Measurements from ENCODE around the gene STX8.

STX8 gene

DNA sequence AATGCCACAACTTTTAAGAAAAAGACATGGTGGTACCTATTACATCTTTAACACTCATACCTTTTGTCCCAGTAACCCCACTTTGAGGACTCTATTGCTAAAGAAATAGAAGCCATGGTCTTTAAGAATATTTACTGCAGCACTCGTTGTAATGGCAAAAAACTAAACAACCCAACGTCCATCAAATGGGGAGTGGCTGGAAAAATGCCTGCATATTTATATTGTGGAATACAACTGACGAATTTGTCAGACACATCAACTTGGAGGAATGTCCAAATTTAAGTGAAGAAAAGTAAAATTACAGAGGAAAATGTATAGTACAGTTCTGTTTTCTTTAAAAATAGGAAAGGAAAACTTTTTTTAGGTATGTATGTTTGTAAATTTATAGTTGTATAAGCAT, 47.8 kb downstream of the STX8 start:
- Histone ChIP-seq H3K27me3 (ENCODE audit: control insufficient read depth, insufficient read depth, low read length) (no peaks in the 10 kb centered on the region), H3K4me3 (ENCODE audit: low read length) (no peak overlapping the region), H3K9ac (ENCODE audit: low read depth, low read length) (no peak overlapping the region), H3K4me2 (ENCODE audit: low read length) (no peak overlapping the region), H3K36me3 (ENCODE audit: insufficient read depth, low read length) (no peaks in the 10 kb centered on the region), H3K4me1 (ENCODE audit: control insufficient read depth, insufficient read depth, low read length) (no peaks in the 10 kb centered on the region), H3K9me3 (replicated peaks; ENCODE audit: low read length) (no peaks in the 10 kb centered on the region)

DNA sequence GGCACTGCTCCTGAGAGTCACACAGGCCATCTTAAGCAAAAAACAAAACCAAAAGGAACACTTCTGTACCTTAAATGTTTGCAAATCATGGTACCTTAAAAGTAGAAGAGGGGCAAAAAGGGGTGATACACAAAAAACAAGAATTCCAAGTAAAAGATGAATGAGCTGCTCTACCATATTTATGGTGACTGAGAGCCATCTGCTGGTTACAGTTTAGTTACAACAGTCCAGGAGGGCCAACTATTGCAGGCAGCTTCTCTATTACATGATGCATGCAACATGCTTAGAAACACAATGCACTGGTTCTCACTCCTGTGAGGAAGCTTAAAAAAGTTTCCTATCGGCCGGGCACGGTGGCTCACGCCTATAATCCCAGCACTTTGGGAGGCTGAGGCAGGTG, 53.5 kb downstream of the STX8 start:
- H3K4me1 ChIP-seq (ENCODE audit: control insufficient read depth, insufficient read depth, low read length): no peaks in the 10 kb centered on the region
- no peaks in the 10 kb centered on the region for H3K9me3 ChIP-seq (replicated peaks; ENCODE audit: low read length)
- H3K36me3 ChIP-seq (ENCODE audit: insufficient read depth, low read length): no peaks in the 10 kb centered on the region
- H3K9ac ChIP-seq (ENCODE audit: low read depth, low read length): no peak overlapping the region
- no peak overlapping the region for H3K4me3 ChIP-seq (ENCODE audit: low read length)
- no peaks in the 10 kb centered on the region for H3K27me3 ChIP-seq (ENCODE audit: control insufficient read depth, insufficient read depth, low read length)
- no peak overlapping the region for H3K4me2 ChIP-seq (ENCODE audit: low read length)

DNA sequence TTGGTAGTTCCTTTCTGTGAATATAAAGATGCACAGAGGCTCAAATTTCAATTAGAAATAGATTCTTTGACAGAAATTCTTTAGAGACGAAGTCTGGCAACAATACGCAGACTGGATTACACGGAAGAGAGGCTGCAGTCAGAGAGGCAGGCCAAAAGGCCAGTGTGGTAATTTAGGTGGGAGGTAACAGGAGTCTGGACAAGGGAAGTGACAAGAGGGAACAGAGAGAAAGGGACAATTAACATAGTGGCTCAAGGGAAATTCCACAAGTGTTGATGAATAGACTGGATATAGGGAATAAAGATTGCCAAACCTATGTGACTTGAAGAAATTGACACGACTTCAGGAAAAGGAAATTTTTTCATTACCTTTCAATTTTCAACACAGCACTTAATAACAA, 54.6 kb downstream of the STX8 start:
- no peak overlapping the region for H3K9ac ChIP-seq (ENCODE audit: low read depth, low read length)
- no peaks in the 10 kb centered on the region for H3K4me1 ChIP-seq (ENCODE audit: control insufficient read depth, insufficient read depth, low read length)
- H3K4me3 ChIP-seq (ENCODE audit: low read length): no peak overlapping the region
- no peaks in the 10 kb centered on the region for H3K36me3 ChIP-seq (ENCODE audit: insufficient read depth, low read length)
- H3K9me3 ChIP-seq (replicated peaks; ENCODE audit: low read length): no peaks in the 10 kb centered on the region
- H3K4me2 ChIP-seq (ENCODE audit: low read length): no peak overlapping the region
- H3K27me3 ChIP-seq (ENCODE audit: control insufficient read depth, insufficient read depth, low read length): no peaks in the 10 kb centered on the region

DNA sequence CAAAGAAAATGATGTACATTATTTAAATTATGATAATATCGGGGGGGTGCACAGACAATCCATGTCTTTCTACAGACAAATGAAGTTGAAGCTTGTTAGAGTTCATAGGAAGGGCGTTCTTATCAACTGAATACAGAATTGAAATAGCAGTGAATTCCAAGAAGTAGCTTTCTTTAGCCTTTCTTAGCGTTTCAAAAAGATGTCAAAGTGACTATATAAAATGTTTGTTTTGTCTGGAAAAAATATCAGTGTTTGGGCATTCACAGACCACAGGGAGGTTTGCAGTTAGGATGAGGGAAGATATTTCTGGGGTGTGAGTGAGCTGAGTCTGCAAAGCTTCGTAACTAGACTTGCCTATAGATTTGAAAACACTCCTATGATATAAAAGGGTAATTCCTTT, 55.0 kb downstream of the STX8 start:
- no peaks in the 10 kb centered on the region for H3K4me1 ChIP-seq (ENCODE audit: control insufficient read depth, insufficient read depth, low read length)
- H3K9ac ChIP-seq (ENCODE audit: low read depth, low read length): no peak overlapping the region
- H3K4me2 ChIP-seq (ENCODE audit: low read length): no peak overlapping the region
- H3K36me3 ChIP-seq (ENCODE audit: insufficient read depth, low read length): no peaks in the 10 kb centered on the region
- H3K27me3 ChIP-seq (ENCODE audit: control insufficient read depth, insufficient read depth, low read length): no peaks in the 10 kb centered on the region
- no peak overlapping the region for H3K4me3 ChIP-seq (ENCODE audit: low read length)
- no peaks in the 10 kb centered on the region for H3K9me3 ChIP-seq (replicated peaks; ENCODE audit: low read length)

DNA sequence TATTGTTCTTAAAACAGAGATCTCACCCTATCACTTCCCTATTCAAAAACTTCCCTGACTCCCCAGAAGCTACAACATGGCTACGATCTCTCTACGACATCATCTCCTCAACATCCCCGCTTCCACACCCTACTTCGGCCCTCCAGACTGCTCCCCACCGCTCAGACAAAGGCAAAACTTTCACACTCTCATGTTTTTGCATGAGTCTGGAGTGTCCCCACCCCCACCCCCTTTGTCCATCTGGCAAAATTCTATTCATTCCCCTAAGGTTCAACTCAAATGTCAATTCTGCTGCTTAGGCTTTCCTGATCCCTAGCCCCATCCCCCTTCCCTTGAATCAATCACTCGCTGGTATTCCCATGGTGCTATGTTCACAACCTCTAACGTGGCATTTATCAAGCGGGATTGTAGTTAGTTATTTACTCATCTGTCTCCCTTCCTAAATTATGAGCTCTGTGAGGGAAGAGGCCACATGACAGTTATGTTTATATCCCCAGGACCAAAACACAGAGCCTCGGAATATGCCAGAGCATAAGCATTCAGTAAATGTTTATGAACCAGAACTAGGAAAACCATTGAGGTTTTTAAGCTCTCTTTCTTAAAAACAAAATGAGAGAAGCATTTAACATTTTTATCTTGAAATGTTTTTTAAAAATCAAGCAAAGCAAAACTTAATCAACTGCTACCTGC, 55.9 kb downstream of the STX8 start:
- Histone ChIP-seq H3K4me3 (ENCODE audit: low read length) (no peak overlapping the region), H3K4me1 (ENCODE audit: control insufficient read depth, insufficient read depth, low read length) (no peaks in the 10 kb centered on the region), H3K9ac (ENCODE audit: low read depth, low read length) (no peak overlapping the region), H3K36me3 (ENCODE audit: insufficient read depth, low read length) (no peaks in the 10 kb centered on the region), H3K4me2 (ENCODE audit: low read length) (no peak overlapping the region), H3K27me3 (ENCODE audit: control insufficient read depth, insufficient read depth, low read length) (no peaks in the 10 kb centered on the region), H3K9me3 (replicated peaks; ENCODE audit: low read length) (no peaks in the 10 kb centered on the region)

DNA sequence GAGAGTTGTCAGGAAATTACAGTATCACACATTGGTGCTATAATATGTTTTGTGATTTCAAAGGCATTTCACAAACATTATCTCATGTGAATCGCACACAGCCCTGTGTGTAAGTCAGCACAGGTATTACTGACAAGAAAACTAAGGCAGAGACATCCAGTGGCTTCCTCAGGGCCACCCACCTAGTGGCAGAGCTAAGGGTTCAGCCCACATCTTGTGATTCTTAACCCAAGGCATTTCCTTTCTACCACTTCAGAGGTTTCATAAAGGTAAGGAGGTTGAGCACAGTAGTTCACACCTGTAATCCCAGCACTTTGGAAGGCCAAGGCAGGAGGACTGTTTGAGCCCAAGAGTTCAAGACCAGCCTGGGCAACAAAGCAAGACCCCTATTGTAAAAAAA, 58.2 kb downstream of the STX8 start:
- Histone ChIP-seq H3K27me3 (ENCODE audit: control insufficient read depth, insufficient read depth, low read length) (no peaks in the 10 kb centered on the region), H3K9me3 (replicated peaks; ENCODE audit: low read length) (no peaks in the 10 kb centered on the region), H3K4me3 (ENCODE audit: low read length) (no peak overlapping the region), H3K9ac (ENCODE audit: low read depth, low read length) (no peak overlapping the region), H3K36me3 (ENCODE audit: insufficient read depth, low read length) (no peaks in the 10 kb centered on the region), H3K4me1 (ENCODE audit: control insufficient read depth, insufficient read depth, low read length) (peaks cover 8% of the 10 kb centered on the region), H3K4me2 (ENCODE audit: low read length) (no peak overlapping the region)

DNA sequence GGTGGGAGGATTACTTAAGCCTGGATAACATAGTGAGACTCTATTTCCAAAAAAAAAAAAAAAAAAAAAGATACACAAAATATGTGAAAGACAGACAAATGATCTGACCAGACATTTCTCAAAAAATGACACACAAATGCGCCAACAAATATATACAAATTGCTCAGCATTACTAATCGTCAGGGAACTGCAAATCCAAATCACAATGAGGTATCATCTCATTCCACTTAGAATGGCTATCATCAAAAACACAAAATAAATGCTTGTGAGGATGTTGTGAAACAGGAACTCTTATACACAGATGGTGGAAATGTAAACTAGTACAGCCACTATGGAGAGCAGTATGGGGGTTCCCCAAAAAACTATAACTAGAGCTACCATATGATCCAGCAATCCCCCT, 62.4 kb downstream of the STX8 start:
- no peaks in the 10 kb centered on the region for H3K9me3 ChIP-seq (replicated peaks; ENCODE audit: low read length)
- no peaks in the 10 kb centered on the region for H3K27me3 ChIP-seq (ENCODE audit: control insufficient read depth, insufficient read depth, low read length)
- H3K4me1 ChIP-seq (ENCODE audit: control insufficient read depth, insufficient read depth, low read length): peaks cover 15% of the 10 kb centered on the region
- H3K4me2 ChIP-seq (ENCODE audit: low read length): no peak overlapping the region
- no peaks in the 10 kb centered on the region for H3K36me3 ChIP-seq (ENCODE audit: insufficient read depth, low read length)
- no peak overlapping the region for H3K4me3 ChIP-seq (ENCODE audit: low read length)
- H3K9ac ChIP-seq (ENCODE audit: low read depth, low read length): no peak overlapping the region

DNA sequence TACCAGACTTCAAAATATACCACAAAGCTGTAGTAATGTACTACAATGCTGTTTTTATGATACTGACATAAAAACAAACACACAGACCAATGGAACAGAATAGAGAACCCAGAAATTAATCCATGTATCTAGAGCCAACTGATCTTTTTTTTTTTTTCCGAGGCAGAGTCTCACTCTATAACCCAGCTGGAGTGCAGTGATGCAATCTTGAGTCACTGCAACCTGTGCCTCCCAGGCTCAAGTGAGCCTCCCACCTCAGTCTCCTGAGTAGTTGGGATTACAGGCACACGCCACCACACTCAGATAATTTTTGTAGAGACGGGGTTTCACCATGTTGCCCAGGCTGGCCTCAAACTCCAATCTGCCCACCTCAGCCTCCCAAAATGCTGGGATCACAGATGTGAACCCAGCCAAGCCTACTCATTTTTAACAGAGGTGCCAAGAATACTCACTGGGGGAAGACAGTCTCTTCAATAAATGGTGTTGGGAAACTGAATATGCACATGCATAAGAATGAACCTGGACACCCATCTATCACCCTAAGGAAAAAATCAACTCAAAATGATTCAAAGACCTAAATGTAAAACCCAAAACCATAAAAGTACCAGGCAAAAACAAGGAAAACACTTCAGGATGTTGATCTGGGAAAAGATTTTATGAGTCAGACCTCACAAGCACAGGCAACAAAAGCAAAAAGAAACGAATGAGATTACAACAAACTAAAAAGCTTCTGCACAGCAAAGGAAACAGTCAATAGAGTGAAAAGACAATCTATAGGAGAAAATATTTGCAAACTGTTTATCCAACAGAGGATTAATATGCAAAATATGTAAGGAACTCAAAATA, 63.1 kb downstream of the STX8 start:
- H3K9ac ChIP-seq (ENCODE audit: low read depth, low read length): no peak overlapping the region
- no peaks in the 10 kb centered on the region for H3K27me3 ChIP-seq (ENCODE audit: control insufficient read depth, insufficient read depth, low read length)
- H3K4me1 ChIP-seq (ENCODE audit: control insufficient read depth, insufficient read depth, low read length): peaks cover 15% of the 10 kb centered on the region
- H3K9me3 ChIP-seq (replicated peaks; ENCODE audit: low read length): no peaks in the 10 kb centered on the region
- H3K4me2 ChIP-seq (ENCODE audit: low read length): peak overlapping the region; percentile 18
- H3K4me3 ChIP-seq (ENCODE audit: low read length): no peak overlapping the region
- H3K36me3 ChIP-seq (ENCODE audit: insufficient read depth, low read length): no peaks in the 10 kb centered on the region

DNA sequence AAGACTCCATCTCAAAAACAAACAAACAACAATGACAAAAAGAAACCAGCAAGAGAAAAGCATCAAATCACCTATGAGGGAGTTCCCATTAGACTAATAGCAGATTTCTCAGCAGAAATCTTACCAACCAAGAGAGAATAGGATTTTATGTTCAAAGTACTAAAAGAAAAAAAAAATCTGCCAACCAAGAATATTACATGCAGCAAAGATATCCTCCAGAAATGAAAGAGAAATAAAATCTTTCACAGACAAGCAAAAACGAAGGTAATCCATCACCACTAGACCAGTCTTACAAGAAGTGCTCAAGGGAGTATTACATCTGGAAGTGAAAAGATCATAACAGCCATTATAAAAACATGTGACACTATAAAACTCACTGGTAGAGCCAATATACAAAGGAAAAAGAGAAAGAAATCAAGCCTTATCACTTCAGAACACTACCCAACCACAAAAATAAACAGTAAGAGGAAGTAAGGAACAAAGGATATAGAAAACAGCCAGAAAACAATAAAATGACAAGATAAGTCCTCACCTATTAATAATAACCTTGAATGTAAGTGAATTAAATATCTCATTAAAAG, 66.3 kb downstream of the STX8 start:
- H3K9ac ChIP-seq (ENCODE audit: low read depth, low read length): no peak overlapping the region
- H3K4me2 ChIP-seq (ENCODE audit: low read length): no peak overlapping the region
- H3K4me3 ChIP-seq (ENCODE audit: low read length): no peak overlapping the region
- H3K9me3 ChIP-seq (replicated peaks; ENCODE audit: low read length): no peaks in the 10 kb centered on the region
- no peaks in the 10 kb centered on the region for H3K27me3 ChIP-seq (ENCODE audit: control insufficient read depth, insufficient read depth, low read length)
- H3K4me1 ChIP-seq (ENCODE audit: control insufficient read depth, insufficient read depth, low read length): peaks cover 15% of the 10 kb centered on the region
- no peaks in the 10 kb centered on the region for H3K36me3 ChIP-seq (ENCODE audit: insufficient read depth, low read length)

DNA sequence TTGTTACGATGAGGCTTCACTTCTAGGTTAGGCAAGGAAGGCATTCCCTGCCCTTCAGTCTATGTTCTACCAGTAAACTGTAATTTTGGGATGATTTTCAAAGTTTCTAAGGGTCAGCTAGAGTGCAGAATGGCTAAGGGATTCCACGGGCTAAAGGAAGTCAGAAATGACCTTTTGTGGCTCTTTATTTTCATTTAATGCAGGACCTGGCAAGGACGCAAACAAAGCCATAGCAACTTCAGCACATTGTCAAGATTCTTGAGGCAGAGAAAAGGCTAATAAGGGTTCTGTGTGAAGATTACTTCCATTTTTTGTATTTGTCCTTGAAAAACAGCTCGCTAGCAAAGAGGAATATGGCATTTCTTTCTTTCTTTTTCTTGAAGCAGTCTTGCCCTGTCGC, 76.6 kb downstream of the STX8 start:
- Histone ChIP-seq H3K4me2 (ENCODE audit: low read length) (no peak overlapping the region), H3K36me3 (ENCODE audit: insufficient read depth, low read length) (no peaks in the 10 kb centered on the region), H3K9me3 (replicated peaks; ENCODE audit: low read length) (no peaks in the 10 kb centered on the region), H3K4me3 (ENCODE audit: low read length) (no peak overlapping the region), H3K27me3 (ENCODE audit: control insufficient read depth, insufficient read depth, low read length) (no peaks in the 10 kb centered on the region), H3K9ac (ENCODE audit: low read depth, low read length) (no peak overlapping the region), H3K4me1 (ENCODE audit: control insufficient read depth, insufficient read depth, low read length) (no peaks in the 10 kb centered on the region)

DNA sequence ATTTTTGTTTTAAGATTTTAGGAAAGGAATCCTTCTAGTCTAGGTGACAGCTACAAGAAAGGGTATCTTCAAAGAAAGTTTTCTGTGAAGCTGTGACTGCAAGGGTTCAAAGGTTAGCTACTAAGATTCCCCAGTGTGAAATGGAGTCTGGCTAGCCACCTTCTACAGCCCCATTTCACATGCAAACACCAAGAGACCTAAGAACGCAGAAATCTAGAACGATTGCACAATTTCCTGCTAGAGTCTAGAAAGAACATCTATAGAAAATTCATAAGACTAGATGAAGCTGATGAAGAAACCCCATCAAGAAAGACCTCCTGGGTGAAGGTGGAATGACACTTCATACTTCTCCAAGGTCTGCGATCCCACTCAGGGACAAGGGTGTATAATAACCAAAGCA, 77.1 kb downstream of the STX8 start:
- H3K4me2 ChIP-seq (ENCODE audit: low read length): no peak overlapping the region
- H3K9ac ChIP-seq (ENCODE audit: low read depth, low read length): no peak overlapping the region
- no peaks in the 10 kb centered on the region for H3K9me3 ChIP-seq (replicated peaks; ENCODE audit: low read length)
- no peak overlapping the region for H3K4me3 ChIP-seq (ENCODE audit: low read length)
- no peaks in the 10 kb centered on the region for H3K4me1 ChIP-seq (ENCODE audit: control insufficient read depth, insufficient read depth, low read length)
- no peaks in the 10 kb centered on the region for H3K36me3 ChIP-seq (ENCODE audit: insufficient read depth, low read length)
- no peaks in the 10 kb centered on the region for H3K27me3 ChIP-seq (ENCODE audit: control insufficient read depth, insufficient read depth, low read length)

Data from skeletal muscle satellite cell (primary cell).